HK-2 (cell line): Measurements from ENCODE around the gene GRAMD2B.
"Not testable (repeated sequence)": the region's sequence is repeated elsewhere in the genome, so short reads cannot be mapped to it uniquely, and the experiment has no call there.

Source experiments
- DNase-seq: peaks from one replicate; pipeline ENCODE4 v3.0.0-alpha.2; 2018; ENCODE audit not compliant: unreplicated experiment

Gene GRAMD2B, protein sequence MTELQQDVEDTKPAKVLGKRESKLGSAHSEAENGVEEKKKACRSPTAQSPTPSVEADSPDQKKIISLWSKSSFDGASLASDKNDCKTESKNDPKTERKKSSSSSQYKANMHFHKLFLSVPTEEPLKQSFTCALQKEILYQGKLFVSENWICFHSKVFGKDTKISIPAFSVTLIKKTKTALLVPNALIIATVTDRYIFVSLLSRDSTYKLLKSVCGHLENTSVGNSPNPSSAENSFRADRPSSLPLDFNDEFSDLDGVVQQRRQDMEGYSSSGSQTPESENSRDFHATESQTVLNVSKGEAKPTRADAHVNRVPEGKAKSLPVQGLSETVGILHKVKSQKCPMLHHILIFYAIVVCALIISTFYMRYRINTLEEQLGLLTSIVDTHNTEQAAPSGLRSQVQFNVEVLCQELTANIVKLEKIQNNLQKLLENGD

DNA sequence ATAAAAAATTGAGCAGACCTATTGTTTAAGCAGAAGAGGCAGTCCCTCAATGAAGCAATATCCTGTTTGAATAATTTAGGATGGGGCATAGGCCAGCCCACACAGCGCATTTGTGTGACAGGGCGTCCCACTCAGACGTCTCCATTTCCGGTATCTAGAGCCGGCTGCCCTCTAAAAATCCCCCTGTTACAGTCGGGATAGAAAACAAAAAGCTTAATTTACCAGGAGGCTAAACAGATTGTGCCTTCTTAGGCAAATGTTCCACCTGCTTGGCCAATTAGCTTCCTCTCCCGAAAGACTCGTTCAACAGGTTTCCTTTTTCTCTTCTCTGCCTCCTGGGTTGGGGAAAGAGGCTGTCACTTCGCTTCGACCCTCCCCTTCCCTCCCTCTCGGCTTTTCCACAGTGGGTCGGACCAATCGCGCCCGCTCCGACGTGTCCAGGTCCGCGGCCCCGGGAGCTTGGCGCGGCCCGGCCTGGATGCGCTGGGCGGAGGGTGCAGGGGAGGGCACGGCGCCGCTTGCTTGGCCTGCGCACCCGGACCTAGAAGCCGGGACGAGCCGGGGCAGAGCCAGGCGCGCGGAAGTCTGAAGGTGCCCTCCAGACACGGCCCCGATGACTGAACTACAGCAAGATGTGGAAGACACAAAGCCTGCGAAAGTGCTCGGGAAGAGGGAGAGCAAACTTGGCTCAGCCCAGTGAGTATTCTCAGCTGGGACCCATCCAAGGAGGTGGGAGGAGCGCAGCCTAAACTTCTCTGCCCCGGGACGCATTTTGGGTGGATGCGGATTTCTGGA is at the start of gene GRAMD2B:
TSS of gene GRAMD2B (plus strand) at position 416 of the 795 bp plus-strand sequence. CDS start at position 614, 198 bp downstream.
- DNase-seq, result peak; percentile 55

DNA sequence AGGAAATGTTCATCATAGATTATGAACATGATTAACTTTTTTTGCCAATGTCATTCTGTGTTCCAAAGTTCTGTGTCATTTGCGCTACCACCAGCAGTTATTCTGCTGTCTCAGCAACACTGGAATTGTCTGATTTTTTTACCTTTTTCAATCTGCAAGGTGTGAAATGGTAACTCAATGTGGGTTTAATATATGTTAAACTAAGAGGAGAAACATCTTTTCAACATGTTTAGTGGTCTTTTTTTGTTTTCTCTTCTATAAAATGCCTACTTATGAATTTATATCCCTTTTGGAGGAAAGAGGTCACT is 49.1 kb upstream of the GRAMD2B start:
- DNase-seq, result no peak

DNA sequence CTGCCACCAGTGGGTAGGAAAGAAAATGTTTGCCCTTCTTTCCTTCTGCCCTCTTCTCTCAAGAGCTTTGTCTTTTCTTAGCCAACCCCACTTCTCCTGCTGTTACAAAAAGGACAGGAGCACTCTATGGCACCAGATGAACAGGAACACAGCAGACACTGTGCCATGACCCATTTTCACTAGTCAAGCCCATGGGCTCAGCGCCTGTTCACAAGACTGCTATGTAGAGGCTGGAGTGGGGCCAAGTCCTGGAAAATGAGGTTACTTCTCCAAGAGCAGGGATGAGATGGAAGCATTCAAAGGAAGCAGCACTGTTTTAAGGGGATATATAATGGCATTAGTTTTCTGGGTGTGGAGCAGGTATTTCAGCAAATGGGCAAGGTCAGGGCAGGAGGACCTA is 46.8 kb upstream of the GRAMD2B start:
- no peak for DNase-seq

DNA sequence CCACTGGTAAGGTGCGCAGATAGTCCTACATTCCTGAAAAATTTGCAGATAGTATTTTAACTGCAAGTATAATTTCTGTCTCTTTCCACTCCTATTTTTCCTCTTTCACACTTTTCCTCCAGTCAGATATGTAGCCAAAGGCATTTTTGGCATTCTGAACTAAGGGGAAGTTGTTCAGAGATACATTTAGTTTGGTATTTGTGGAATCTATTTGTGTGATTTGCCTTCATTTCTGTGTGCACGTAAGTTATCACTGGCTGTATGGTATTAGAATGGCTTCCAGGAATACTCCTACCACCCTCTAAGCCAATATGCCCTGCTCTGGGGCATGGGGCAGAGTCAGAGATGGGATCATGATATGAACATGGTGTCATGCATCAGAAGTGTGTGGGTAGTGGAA is 45.8 kb upstream of the GRAMD2B start:
- no peak for DNase-seq

DNA sequence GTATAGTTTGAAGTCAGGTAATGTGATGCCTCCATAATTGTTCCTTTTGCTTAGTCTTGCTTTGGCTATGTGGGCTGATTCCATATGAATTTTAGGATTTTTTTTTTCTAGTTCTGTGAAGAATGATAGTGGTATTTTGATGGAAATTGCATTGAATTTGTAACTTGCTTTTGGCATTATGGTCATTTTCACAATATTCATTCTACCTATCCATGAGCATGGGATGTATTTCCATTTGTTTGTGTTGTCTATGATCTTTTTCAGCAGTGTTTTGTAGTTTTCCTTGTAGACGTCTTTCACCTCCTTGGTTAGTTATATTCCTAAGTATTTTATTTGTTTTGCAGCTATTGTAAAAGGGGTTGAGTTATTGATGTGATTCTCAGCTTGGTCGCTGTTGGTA is 42.9 kb upstream of the GRAMD2B start:
- not testable (repeated sequence) for DNase-seq

DNA sequence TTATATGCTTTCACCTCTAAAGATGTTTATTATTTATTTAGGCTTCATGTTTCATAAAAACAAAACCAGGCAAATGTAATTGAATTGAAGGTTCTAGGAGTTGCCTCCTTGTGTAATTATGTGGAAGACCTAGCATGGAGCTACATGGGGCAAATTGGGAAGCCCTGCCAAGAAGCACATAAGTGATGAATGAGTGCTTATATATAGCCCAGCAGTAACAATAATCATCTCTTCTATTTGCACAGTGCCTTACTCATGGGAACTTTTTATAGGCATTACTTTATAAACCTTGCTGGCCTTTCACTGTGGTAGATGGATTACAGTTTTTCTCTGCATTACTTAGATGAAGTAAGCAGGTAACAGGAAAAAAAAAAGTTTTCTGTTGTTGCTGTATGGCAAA is 40.0 kb upstream of the GRAMD2B start:
- DNase-seq, result no peak

DNA sequence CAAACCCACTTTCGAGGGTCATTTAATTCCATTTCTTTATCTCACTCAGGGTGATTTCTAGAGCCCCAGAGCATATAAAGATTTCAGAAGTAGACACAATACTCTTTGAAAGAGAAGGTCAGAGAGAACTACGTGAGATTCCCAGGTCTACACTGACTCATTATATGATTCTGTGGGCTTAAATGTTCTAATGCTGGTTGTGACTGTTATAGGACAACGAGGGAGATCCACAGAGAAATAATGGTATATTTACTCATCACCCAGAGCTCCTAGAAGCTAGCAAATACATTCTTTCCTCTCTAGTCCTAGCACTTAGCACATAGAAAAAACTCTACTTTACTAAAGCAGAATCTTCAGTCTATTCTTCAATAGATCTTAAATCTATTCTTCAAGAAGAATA is 39.4 kb upstream of the GRAMD2B start:
- DNase-seq, result no peak

DNA sequence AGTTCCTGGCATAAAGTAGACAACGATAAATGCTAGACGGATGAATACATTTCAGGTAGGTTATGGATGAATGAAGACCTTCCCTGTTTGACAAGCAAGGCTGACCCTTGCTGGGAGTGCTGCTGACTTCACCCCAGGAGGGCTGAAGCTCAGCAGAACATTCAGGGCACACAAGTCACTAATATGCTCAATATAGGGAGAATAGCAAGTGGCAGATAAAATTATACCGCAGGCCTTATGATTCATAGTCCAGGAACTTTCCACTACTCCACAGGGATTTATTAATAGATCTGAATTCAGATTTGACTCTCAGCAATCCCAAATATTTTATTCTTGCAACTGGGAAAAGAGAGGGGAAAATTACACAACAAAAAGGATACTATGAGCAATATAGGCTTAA is 38.2 kb upstream of the GRAMD2B start:
- no peak for DNase-seq

DNA sequence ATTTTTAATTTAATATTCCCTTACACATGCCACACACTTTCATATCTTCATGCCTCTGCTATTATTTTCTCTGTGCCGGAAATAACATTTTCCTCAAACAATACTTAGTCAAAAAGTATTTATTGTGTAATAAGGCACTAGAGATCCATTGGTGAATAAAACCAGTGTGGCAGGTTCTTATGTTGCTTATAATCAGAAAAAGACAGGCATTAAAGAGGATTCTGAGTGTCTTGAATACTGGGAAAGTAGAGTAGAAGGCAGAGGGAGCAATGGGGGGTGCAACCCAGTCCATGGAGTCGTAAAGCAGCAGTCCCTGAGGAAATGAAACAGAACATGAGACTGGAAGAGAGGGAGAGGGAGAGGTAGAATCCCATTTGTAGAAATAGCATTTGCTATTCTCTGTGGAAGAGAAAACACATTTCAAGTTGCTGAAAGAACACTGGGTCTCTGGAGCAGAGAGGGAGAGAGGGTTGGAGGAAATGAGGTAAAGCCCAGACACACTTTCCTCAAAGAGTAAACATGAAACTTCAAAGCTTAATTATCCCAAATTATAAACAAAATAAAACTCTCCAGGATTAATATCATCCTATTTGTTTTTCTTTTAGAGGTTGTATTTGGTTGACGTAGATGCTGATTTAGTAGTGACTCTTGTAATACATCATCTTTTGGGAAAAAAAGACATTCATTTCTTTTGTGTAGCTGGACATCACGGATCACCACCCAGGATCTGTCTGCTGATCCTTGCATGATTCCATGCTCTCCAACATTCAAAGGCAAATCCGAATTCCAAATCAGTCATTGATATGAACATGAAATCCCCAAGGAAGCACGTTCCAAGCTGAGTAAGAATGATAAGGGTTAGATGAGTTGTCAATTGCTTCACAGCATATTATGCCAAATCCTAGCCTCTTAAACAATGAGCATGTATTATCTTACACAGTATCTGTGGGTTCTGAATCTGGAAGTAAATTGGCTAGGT is 37.4 kb upstream of the GRAMD2B start:
- no peak for DNase-seq

DNA sequence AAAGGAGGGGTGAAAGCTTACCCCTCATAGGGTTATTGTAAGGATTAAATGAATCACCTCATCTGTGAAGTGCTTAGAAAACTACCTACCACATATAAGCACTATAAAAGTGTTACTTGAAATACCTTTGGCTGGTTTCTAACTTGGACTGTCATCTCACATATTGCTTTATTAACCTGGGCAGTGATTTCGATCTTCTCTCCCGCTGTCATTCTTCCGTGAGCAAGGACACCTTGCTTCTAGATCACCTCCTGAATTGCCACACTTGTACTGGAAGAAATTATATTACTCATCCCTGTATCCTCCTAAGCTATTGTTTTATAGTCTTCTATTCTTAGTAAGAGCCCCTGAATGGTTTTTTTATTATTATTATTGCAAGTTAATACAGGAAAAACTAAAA is 34.0 kb upstream of the GRAMD2B start:
- no peak for DNase-seq

DNA sequence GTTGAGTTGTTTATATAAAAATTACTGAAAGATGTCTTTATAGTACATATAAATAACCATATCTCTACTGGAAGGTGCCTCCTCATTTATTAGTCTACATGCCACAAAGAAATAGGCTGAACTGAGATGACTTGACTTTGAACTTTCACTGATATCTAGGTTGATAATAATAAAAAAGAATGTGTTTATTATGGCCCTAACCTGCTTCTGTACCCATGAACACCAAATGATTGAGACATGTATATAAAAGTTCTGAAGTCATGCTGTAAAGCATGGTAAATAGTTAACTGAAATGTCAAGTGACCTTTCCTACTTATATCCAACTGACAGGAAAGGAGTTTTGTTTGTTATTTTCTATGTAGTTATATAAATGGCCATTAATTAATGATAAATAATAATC is 33.2 kb upstream of the GRAMD2B start:
- no peak for DNase-seq

DNA sequence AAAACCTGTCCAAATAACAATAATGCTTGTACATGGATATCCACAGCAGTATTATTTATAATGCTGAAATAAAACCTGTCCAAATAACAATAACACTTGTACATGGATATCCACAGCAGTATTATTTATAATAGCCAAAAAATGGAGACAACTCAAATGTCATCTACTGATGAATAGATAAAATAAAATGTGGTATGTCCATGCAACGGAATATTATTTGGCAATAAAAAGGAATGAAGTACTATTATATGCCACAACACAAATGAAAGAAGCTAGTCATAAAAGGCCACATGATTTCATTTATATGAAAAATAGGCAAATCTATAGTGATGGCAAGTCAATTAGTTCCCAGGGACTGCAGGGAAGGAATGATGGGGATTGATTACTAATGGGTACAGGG is 31.8 kb upstream of the GRAMD2B start:
- no peak for DNase-seq

DNA sequence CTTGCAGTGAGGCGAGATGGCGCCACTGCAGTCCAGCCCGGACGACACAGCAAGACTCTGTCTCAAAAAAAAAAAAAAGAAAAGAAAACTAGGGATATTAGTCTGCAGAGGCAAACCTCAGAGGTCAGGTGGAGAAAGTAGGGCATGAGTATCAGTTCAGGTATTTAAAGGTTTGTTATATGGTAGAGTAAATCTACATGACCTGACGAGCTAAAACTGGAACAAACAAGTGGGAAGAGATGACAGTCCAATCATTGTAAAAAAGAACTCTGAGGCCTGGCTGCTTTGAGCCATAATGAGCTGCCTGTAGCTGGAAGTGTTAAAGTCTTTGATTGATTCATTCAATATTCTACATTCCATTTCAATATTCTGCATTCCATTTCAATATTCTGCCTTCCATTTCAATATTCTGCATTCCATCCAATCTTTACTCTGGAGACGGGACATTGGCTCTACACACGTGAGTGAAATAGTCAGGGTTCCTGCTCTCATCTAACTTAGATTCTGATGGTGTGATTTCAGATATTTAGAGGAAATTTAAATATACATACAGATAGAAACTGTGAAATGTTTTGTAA is 28.9 kb upstream of the GRAMD2B start:
- DNase-seq, result no peak

DNA sequence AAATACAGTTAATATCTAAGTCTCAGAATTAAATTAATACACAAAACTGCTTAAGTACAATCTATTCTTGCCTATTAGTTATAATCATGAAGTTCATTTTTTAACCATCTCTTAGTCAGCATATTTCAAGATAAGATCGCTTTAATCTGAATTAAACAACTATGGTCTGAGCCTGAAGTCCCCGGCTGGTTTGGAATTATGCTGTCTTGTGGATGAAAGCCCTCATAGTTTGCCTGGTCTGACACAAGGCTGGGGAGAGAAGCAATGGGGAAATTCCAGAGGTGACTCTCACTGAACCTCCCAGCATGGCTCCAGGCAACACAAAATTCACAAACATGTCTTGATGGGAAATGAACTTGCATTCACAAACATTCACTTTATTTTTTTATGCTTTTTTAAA is 28.0 kb upstream of the GRAMD2B start:
- no peak for DNase-seq

DNA sequence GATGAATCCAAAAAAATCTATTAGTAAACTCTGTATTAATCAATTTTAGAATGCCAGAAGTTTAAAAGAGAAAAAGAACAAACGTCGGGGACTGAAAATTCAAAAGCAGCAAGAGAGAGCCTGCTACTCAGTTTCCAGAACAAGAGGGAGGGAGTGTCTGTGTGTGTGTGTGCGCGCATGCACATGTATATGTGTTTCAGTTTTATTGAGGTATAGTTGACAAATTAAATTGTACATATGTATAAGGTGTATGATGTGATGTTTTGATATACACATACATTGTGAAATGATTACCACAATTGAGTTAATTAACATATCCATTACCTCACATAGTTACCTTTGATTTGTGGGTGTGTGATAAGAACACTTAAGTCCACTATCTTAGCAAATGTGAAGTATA is 27.6 kb upstream of the GRAMD2B start:
- no peak for DNase-seq

DNA sequence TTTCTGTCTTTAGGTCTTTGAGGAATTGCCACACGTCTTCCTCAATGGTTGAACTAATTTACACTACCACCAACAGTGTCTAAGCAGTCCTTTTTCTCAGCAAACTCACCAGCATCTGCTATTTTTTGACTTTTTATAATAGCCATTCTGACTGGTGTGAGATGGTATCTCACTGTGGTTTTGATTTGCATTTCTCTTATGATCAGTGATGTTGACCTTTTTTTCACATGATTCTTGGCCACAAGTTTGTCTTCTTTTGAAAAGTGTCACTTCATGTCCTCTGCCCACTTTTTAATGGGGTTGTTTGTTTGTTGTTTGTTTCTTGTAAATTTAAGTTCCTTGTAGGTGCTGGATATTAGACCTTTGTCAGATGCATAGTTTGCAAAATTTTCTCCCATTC is 26.5 kb upstream of the GRAMD2B start:
- DNase-seq, result not testable (repeated sequence)

DNA sequence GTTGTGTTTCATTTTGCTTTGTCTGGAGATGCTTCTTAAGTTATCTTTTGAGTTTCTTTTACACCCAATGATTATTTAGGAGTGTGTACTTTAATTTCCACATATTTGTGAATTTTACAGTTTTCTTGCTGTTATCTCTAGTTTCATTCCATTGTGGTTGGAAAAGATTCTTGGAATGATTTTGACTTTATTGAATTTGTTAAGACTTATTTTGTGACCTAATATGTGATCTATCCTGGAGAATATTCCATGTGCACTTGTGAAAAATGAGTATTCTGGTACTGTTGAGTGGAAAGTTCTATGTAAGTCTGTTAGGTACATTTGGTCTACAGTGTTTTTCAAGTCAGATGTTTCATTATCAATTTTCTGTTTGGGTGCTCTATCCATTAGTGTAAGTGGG is 24.4 kb upstream of the GRAMD2B start:
- DNase-seq, result no peak

DNA sequence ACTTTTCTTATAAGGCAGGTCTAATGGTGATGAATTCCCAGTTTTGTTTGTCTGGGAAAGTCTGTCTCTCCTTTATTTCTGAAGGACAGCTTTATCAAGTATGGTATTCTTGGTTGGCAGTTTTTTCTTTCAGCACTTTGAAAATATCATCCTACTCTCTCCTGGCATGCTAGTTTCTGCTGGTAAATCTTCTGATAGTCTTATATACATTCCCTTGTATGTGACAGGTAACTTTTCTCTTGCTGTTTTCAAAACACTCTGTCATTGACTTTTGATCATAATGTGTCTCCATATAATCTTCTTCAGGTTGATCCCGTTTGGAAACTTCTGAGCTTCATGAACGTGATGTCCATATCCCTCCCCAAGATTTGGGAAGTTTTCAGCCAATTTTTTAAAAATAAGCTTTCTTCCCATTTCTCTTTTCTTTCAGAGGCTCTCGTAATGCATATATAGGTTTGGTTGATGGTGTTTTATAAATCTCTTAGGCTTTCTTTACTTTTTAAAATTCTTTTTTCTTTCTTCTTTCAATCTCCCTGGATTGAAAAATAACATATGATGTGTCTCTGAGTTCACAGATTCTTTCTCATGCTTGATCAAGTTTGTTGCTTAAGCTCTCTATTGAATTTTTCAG is 22.5 kb upstream of the GRAMD2B start:
- no peak for DNase-seq

DNA sequence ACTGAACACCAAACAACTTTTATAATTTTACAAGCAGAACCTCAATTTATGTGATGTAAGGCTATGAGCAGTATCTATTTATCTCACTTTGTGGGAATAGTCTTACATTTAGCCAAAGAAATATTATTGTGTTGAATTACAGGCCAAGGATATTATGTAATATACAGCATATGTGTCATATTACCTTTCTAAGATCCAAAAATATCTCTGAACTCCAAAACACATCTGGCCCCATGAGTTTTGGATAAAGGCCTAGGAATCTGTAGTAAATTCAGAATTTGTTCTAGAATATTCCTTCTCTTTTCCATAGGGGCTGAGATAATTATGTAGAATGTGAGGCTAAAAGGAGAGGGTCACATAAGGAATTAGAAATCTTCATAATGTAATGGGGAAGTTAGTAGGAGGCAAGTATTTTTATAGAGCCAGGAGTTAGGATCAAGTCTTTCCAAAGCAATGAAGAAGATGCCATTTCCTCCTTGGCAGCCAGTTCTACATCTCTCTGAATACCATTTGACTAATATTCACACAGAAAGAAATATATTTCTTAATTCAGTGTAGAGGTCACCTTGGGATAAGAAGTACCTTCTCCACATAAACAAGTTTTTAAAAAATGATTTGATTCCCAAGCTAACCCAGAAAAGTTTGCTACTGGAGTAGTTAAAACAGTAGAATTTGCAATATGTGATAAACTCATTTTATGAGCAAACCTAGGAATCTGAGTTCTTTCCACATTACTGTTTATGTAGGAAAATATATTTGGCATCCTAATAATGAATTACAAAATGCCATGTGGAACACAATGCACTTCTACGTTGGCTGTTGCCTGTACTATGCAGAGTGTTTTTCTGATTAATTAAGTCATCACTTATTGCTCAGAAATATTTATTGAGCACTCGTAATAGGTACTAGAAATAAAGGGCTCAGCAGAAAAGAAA is 20.3 kb upstream of the GRAMD2B start:
- DNase-seq, result no peak

DNA sequence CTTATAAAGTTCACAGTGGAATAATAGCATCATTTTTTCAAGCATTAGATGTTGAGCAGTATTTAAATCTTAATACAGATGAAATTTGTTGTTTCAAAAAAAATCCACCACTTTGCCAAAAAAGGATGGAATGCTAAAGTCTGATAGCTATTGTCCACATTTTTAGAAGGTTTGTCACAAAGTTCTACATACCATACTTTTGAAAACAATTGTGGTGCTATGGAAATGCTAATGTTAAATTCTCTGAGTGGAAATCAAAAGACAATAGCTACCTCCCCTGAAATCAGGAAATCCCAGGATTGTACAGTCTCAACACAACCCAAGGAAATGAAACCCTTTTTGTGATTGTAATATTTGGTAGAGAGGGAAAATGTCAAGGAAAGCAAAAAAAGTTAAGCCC is 19.3 kb upstream of the GRAMD2B start:
- no peak for DNase-seq
